Gastrocnemius medialis (tissue), 4 donors: ENCODE measurements around the gene MTCH2. TPM values are rescaled to one million over a fixed set of nuclear protein-coding genes. Genes with fewer than 3 reads are reported as not detected.

Source experiments
- ATAC-seq, 2 donors: fragments of 150-250 bp; one replicate each; pipeline ENCODE4 v1.9.1; 2016
- DNase-seq, 2 donors: peaks; one replicate each; pipeline ENCODE4 v3.0.0-alpha.2; 2019
- H3K27ac ChIP-seq, 4 donors: fragments of 200-600 bp; sonication (generic); 1 replicate in 1 of 4; 2 replicates in 3 of 4; pipeline ENCODE4 v1.5.1; 2016 to 2018; ENCODE audit warnings: mild to moderate bottlenecking in 2 of 4, moderate library complexity in 1 of 4
- H3K27me3 ChIP-seq, 3 donors: fragments of 200-600 bp; sonication (generic) in 2 of 3; 1 replicate in 1 of 3; 2 replicates in 2 of 3; pipeline versions ENCODE4 v1.5.1 to v1.6.0; 2016 to 2019; ENCODE audit warnings: mild to moderate bottlenecking in 1 of 3, moderate library complexity in 1 of 3
- H3K36me3 ChIP-seq, 2 donors: fragments of 200-600 bp; sonication (generic) in 1 of 2; one replicate each; pipeline ENCODE4 v1.5.1; 2017 to 2018
- H3K4me1 ChIP-seq, 2 donors: fragments of 200-600 bp; sonication (generic) in 1 of 2; one replicate each; pipeline ENCODE4 v1.5.1; 2016 to 2017; ENCODE audit warnings: mild to moderate bottlenecking in 2 of 2
- H3K4me3 ChIP-seq, 4 donors: fragments of 200-600 bp; sonication (generic) in 3 of 4; 1 replicate in 1 of 4; 2 replicates in 3 of 4; pipeline ENCODE4 v1.5.1; 2016 to 2019; ENCODE audit warnings: mild to moderate bottlenecking in 2 of 4
- H3K9me3 ChIP-seq, 3 donors: fragments of 200-600 bp; sonication (generic) in 2 of 3; 1 replicate in 1 of 3; 2 replicates in 2 of 3; pipeline ENCODE4 v1.5.1; 2016 to 2019
- CTCF ChIP-seq, 5 experiments: fragments of 450-650 bp in 3 of 5; fragments of 200-600 bp in 2 of 5; sonication (generic) in 2 of 5; IDR thresholded peaks in 4 of 5; conservative IDR thresholded peaks in 1 of 5; 1 replicate in 4 of 5; 2 replicates in 1 of 5; pipeline ENCODE4 v1.5.1; 2016 to 2019; ENCODE audit warnings: antibody characterized with exemption in 5 of 5, mild to moderate bottlenecking in 3 of 5, moderate library complexity in 3 of 5
- POLR2A ChIP-seq, 2 donors: fragments of 450-650 bp; IDR thresholded peaks; one replicate each; pipeline ENCODE4 v1.6.1; 2017; ENCODE audit warnings: antibody characterized with exemption in 2 of 2, mild to moderate bottlenecking in 2 of 2, moderate library complexity in 2 of 2
- in situ Hi-C, 4 donors: fragments of 200-750 bp; cut with MboI; loops; one replicate each; pipeline versions ENCODE4 v1.15.0 to v1.8.0; 2017; ENCODE audit warnings: low sequenced_read_pairs in 4 of 4
- intact Hi-C: fragments of 100-400 bp; cut with DNase I; formaldehyde crosslinking; loops from one replicate; pipeline ENCODE4 v1.15.1; 2023; ENCODE audit warnings: low total_unique reads
- total RNA-seq, 4 donors: library from RNA; depleted of rRNA; stranded (reverse); fragments of >200 nt; gene quantifications; one replicate each; pipeline versions ENCODE4 v1.1.0 to v1.2.3, GENCODE V29; 2016

Gene MTCH2
- total RNA-seq, 4 donors from 2014 or later: 70.3 to 139 (median 85.6) TPM

- no peaks in the 10 kb centered on the region for H3K9me3 ChIP-seq
- H3K27ac ChIP-seq: no peak overlapping the region
- DNase-seq (no peak), ATAC-seq (no peak)
- peak overlapping the region in 3 of 4 donors; percentile 21 to 41 (median 35) for H3K4me3 ChIP-seq
- peaks cover 4 to 9% of the 10 kb centered on the region in 2 donors for H3K4me1 ChIP-seq
- peaks cover 29 to 55% (median 47%) of the 10 kb centered on the region in 3 donors for H3K27me3 ChIP-seq
- peaks cover 0 to under 1% of the 10 kb centered on the region in 2 donors for H3K36me3 ChIP-seq
- in situ Hi-C loops: no loop called here
- intact Hi-C loops: no loop called here
- TF ChIP-seq CTCF (IDR thresholded peaks at IDR 0.05 in 4 of 5, conservative IDR thresholded peaks at IDR 0.05 in 1 of 5) (no peak), POLR2A (IDR thresholded peaks at IDR 0.05) (no peak)
Measured at GRCh38 chr11:47589977-47590861, 52.1 kb downstream of the MTCH2 start.

GRCh38 chr11:47589584-47589976 lies 52.8 kb downstream of the MTCH2 start:
- TF ChIP-seq CTCF (IDR thresholded peaks at IDR 0.05 in 4 of 5, conservative IDR thresholded peaks at IDR 0.05 in 1 of 5) (no peak), POLR2A (IDR thresholded peaks at IDR 0.05) (no peak)
- Histone ChIP-seq H3K27me3 (peaks cover 29 to 50% (median 43%) of the 10 kb centered on the region in 3 donors), H3K9me3 (no peaks in the 10 kb centered on the region), H3K4me1 (peaks cover 4 to 9% of the 10 kb centered on the region in 2 donors), H3K4me3 (peak overlapping the region in 3 of 4 donors; percentile 21 to 41 (median 35)), H3K27ac (no peak overlapping the region), H3K36me3 (peaks cover 0 to 7% of the 10 kb centered on the region in 2 donors)
- intact Hi-C loops (no loop called here), in situ Hi-C loops (no loop called here)
- DNase-seq (no peak), ATAC-seq (no peak)

GRCh38 chr11:47589118-47589517 lies 53.2 kb downstream of the MTCH2 start:
- H3K27ac ChIP-seq: no peak overlapping the region
- in situ Hi-C loops (no loop called here), intact Hi-C loops (no loop called here)
- H3K4me3 ChIP-seq: peak overlapping the region in 2 of 4 donors; percentile 35 to 41
- peaks cover 4 to 9% of the 10 kb centered on the region in 2 donors for H3K4me1 ChIP-seq
- peaks cover 0 to 11% of the 10 kb centered on the region in 2 donors for H3K36me3 ChIP-seq
- no peaks in the 10 kb centered on the region for H3K9me3 ChIP-seq
- DNase-seq (no peak), ATAC-seq (no peak)
- no peak for TF ChIP-seq CTCF (IDR thresholded peaks at IDR 0.05 in 4 of 5, conservative IDR thresholded peaks at IDR 0.05 in 1 of 5)
- TF ChIP-seq POLR2A (IDR thresholded peaks at IDR 0.05): no peak
- H3K27me3 ChIP-seq: peaks cover 28 to 46% (median 39%) of the 10 kb centered on the region in 3 donors

- Histone ChIP-seq H3K36me3 (peaks cover 0 to 24% of the 10 kb centered on the region in 2 donors), H3K4me1 (no peaks in the 10 kb centered on the region), H3K4me3 (no peak overlapping the region), H3K9me3 (no peaks in the 10 kb centered on the region), H3K27ac (peak overlapping the region in 1 of 4 donors; percentile 15), H3K27me3 (peaks cover 15 to 33% (median 27%) of the 10 kb centered on the region in 3 donors)
- ATAC-seq (peak in 1 of 2 donors; percentile 11), DNase-seq (peak; percentile 41 to 54)
- intact Hi-C loops (no loop called here), in situ Hi-C loops (no loop called here)
- TF ChIP-seq POLR2A (IDR thresholded peaks at IDR 0.05) (no peak), CTCF (IDR thresholded peaks at IDR 0.05 in 4 of 5, conservative IDR thresholded peaks at IDR 0.05 in 1 of 5) (no peak)
Measured at GRCh38 chr11:47587723-47588326, 54.5 kb downstream of the MTCH2 start.
